Activated CD8-positive, alpha-beta memory T cell treated with anti-CD3 and anti-CD28 coated beads, Interleukin-2, amount 10 ng/mL, durations not matched to agents 7 days and 5 days (primary cell): ENCODE data around the gene FOXD1. TPM values are rescaled to one million over a fixed set of nuclear protein-coding genes. Genes with fewer than 3 reads are reported as not detected.

Source experiments
- ATAC-seq: fragments of 150-1000 bp; cut with Tn5 transposase; one replicate; pipeline ENCODE4 v1.10.0; 2021; ENCODE audit warnings: moderate library complexity
- CTCF ChIA-PET: fragments of 350-600 bp; sonication (Branson Sonifier 250); formaldehyde crosslinking; loops from one replicate; lab custom pipeline; 2021; ENCODE audit warnings: antibody characterized with exemption; lab: Charles Lee
- DNase-seq: peaks from one replicate; pipeline ENCODE4 v3.0.0-alpha.2; 2020
- H3K27ac Mint-ChIP-seq: one replicate; pipeline ENCODE4 v1.8.0; 2021; ENCODE audit warnings: mild to moderate bottlenecking, mixed read lengths
- H3K27me3 Mint-ChIP-seq: one replicate; pipeline ENCODE4 v1.8.0; 2021; ENCODE audit warnings: mixed read lengths
- H3K36me3 Mint-ChIP-seq: one replicate; pipeline ENCODE4 v1.8.0; 2021; ENCODE audit warnings: mild to moderate bottlenecking, mixed read lengths
- H3K4me1 Mint-ChIP-seq: one replicate; pipeline ENCODE4 v1.8.0; 2021; ENCODE audit warnings: mixed read lengths
- H3K4me3 Mint-ChIP-seq: one replicate; pipeline ENCODE4 v1.8.0; 2021; ENCODE audit warnings: mild to moderate bottlenecking, moderate library complexity, mixed read lengths
- H3K9me3 Mint-ChIP-seq: one replicate; pipeline ENCODE4 v1.8.0; 2022; ENCODE audit warnings: low read depth, mixed read lengths
- total RNA-seq, 2 experiments: library from RNA; stranded (reverse); gene quantifications; one replicate each; pipeline ENCODE4 v1.2.3, GENCODE V29; 2021

FOXD1 gene
- total RNA-seq, 2 experiments from 2014 or later: 0.23 to 0.59 TPM

DNA sequence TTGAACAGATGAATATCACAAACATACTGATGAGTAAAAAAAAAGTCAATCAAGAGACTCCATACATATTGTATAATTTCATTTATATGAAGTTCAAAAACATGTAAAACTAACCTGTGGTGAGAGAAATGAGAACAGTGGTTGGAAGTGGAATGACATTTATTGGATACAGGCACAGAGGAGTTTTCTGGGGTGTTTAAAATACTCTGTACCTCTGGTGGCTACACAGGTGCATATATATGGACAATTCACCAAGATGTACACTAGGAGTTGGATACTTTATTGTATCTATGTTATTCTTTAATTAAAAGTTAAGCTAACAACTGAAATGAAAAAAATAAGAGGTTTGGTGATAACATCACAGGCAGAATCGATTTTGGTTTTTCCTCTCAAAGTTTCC is 14.1 kb downstream of the FOXD1 start:
- no peak overlapping the region for H3K27ac Mint-ChIP-seq
- no peak for DNase-seq
- H3K9me3 Mint-ChIP-seq: no peaks in the 10 kb centered on the region
- H3K4me3 Mint-ChIP-seq: no peak overlapping the region
- no peak for ATAC-seq
- H3K36me3 Mint-ChIP-seq: peaks cover 1% of the 10 kb centered on the region
- CTCF ChIA-PET: interaction anchor here (0.7 to 1.9 kb wide), 2 partner anchors 14 to 17 kb away, joined by 4 to 10 read pairs; partner anchors contain the start of gene FOXD1
- peaks cover 72% of the 10 kb centered on the region for H3K27me3 Mint-ChIP-seq
- peaks cover 4% of the 10 kb centered on the region for H3K4me1 Mint-ChIP-seq

GRCh38 chr5:73433982-73434342 is 14.6 kb downstream of the FOXD1 start:
- Mint-ChIP-seq H3K27ac (no peak overlapping the region), H3K4me1 (peaks cover 4% of the 10 kb centered on the region)
- CTCF ChIA-PET: interaction anchor here (0.7 to 1.9 kb wide), 2 partner anchors 15 to 17 kb away, joined by 4 to 10 read pairs; partner anchors contain the start of gene FOXD1

GRCh38 chr5:73433272-73433981 is 15.2 kb downstream of the FOXD1 start:
- Mint-ChIP-seq H3K4me3 (no peak overlapping the region), H3K4me1 (peaks cover 4% of the 10 kb centered on the region), H3K27ac (no peak overlapping the region), H3K36me3 (peaks cover 1% of the 10 kb centered on the region), H3K27me3 (peaks cover 71% of the 10 kb centered on the region), H3K9me3 (no peaks in the 10 kb centered on the region)
- no peak for ATAC-seq
- CTCF ChIA-PET: interaction anchor here (1.9 kb wide), 1 partner anchor 18 kb away, joined by 10 read pairs; no protein-coding TSS in a partner anchor
- no peak for DNase-seq

More at GRCh38 chr5:73433982-73434342, 14.6 kb downstream of the FOXD1 start:
- Mint-ChIP-seq H3K27me3 (peaks cover 73% of the 10 kb centered on the region), H3K4me3 (no peak overlapping the region), H3K9me3 (no peaks in the 10 kb centered on the region), H3K36me3 (peaks cover 1% of the 10 kb centered on the region)
- ATAC-seq: no peak
- DNase-seq: no peak

DNA sequence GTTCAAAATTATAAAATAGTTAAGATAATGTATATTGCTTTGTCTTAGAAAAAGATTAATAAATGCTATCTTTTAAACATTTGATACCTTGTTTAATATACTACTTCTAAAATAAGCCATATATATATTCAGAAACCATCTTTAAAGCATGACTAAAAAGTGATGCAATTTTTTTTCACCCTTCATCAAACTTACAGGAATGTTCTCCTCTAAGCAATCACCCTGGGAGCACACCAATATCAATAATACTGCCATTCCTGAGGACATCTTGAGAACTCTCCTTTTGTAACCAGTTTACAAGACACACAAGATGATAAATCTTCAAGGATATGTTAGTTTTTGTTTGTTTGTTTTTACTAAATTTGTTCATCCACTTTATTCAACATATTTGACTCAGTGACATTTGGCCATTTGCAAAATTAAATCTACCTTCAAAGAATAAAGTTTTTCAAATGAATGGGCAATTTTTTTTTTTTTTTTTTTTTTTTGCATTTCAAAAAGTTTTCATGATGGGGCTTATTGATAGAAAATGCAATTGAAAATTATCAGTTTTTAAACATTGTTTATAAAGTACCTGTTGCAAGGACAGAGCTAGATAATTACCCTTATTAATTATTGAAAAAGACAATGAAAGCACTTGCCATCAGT is 17.2 kb downstream of the FOXD1 start:
- CTCF ChIA-PET: no interaction called here
- no peak for ATAC-seq
- H3K27ac Mint-ChIP-seq: no peak overlapping the region

DNA sequence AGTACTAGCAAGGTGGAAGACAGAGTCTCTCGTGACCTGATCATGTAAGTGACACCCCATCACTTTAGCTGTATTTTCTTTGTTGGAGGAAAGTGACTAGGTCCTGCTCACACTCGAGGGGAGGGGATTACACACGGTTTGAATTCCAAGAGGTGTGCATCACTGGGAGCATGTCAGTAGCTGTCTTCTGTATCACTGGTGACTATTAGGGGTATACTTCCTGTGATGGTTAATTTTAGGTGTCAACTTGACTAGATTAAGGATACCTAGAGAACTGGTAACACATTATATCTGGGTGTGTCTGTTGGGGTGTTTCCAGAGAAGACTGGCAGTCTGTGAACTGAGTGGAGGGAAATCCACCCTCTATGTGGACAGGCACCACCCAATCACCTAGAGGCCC is 22.5 kb downstream of the FOXD1 start:
- H3K27ac Mint-ChIP-seq: no peak overlapping the region
- H3K9me3 Mint-ChIP-seq: no peaks in the 10 kb centered on the region
- DNase-seq (no peak), ATAC-seq (no peak)
- H3K36me3 Mint-ChIP-seq: peaks cover 2% of the 10 kb centered on the region
- H3K27me3 Mint-ChIP-seq: peaks cover 58% of the 10 kb centered on the region
- H3K4me1 Mint-ChIP-seq: no peaks in the 10 kb centered on the region
- H3K4me3 Mint-ChIP-seq: no peak overlapping the region
- CTCF ChIA-PET: interaction anchor here (1.2 kb wide), 1 partner anchor 25 kb away, joined by 4 read pairs; no protein-coding TSS in a partner anchor

More for the DNA sequence above, 17.2 kb downstream of the FOXD1 start:
- Mint-ChIP-seq H3K4me3 (no peak overlapping the region), H3K36me3 (no peaks in the 10 kb centered on the region), H3K9me3 (no peaks in the 10 kb centered on the region), H3K4me1 (no peaks in the 10 kb centered on the region), H3K27me3 (peaks cover 65% of the 10 kb centered on the region)
- DNase-seq: no peak

GRCh38 chr5:73424556-73424977 is 24.0 kb downstream of the FOXD1 start:
- ATAC-seq (no peak), DNase-seq (no peak)
- Mint-ChIP-seq H3K4me1 (peaks cover 4% of the 10 kb centered on the region), H3K27me3 (peaks cover 64% of the 10 kb centered on the region), H3K36me3 (peaks cover 4% of the 10 kb centered on the region), H3K9me3 (no peaks in the 10 kb centered on the region), H3K27ac (no peak overlapping the region), H3K4me3 (no peak overlapping the region)
- CTCF ChIA-PET: interaction anchor here (1.2 kb wide), 1 partner anchor 27 kb away, joined by 4 read pairs; no protein-coding TSS in a partner anchor

GRCh38 chr5:73422164-73422563 is 26.4 kb downstream of the FOXD1 start:
- ATAC-seq (no peak), DNase-seq (no peak)
- Mint-ChIP-seq H3K4me1 (peaks cover 4% of the 10 kb centered on the region), H3K36me3 (peaks cover 4% of the 10 kb centered on the region), H3K4me3 (no peak overlapping the region), H3K27me3 (peaks cover 73% of the 10 kb centered on the region), H3K9me3 (no peaks in the 10 kb centered on the region), H3K27ac (no peak overlapping the region)
- CTCF ChIA-PET: interaction anchor here (1.0 kb wide), 1 partner anchor 29 kb away, joined by 4 read pairs; no protein-coding TSS in a partner anchor

- Mint-ChIP-seq H3K4me1 (peaks cover 4% of the 10 kb centered on the region), H3K27me3 (peaks cover 81% of the 10 kb centered on the region), H3K4me3 (no peak overlapping the region), H3K9me3 (no peaks in the 10 kb centered on the region), H3K36me3 (peaks cover 4% of the 10 kb centered on the region), H3K27ac (no peak overlapping the region)
- ATAC-seq (no peak), DNase-seq (no peak)
- CTCF ChIA-PET: interaction anchor here (2.6 kb wide), 1 partner anchor 31 kb away, joined by 9 read pairs; no protein-coding TSS in a partner anchor
Observed at GRCh38 chr5:73420666-73421065, 27.9 kb downstream of the FOXD1 start.

DNA sequence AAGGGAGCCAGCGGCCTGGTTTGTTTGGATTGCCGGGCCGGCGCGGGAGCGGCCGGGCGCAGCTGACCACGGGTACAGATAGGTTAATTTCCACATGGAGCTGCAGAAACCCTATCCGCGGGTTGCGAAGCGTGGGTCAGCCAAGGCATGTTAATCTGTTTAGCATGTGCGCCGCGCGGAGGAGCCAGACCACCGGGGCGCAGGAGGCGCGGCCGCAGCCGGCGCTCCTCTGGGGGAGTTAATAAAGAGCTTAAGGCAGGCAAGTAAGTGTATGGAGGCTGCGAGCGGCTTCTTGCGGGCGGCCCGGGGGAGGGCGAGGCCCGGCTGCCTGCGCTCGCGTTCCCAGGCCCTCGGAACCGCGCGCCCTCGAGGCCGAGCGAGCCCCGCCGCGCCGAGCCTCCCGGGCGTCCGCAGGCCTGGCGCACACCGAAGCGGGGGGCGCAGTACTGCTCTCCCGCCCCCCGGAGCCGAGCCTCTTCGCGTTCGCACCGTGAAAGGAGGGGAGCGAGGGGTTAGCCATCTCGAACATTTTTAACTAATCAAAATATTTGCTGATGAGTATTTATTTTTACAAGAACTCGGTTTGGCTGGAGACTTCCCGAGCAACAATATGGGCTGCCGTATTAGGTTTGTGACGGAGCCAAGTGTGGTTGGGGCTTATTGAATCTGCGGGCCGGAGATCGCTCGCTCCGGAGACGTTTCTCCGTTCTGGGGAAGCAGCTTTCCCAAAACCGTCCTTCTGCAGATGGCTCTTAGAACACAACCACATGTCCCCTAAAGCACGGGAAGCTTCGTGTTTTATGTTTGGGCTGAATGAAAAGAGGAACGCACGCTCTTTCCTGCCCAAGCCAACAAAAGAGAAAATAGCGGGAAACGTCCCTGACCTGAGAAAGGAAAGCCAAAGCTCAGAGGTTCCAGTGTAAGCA is 28.8 kb downstream of the FOXD1 start:
- peaks cover 4% of the 10 kb centered on the region for H3K4me1 Mint-ChIP-seq
- no peak for ATAC-seq

GRCh38 chr5:73419117-73419464 is 29.5 kb downstream of the FOXD1 start:
- CTCF ChIA-PET: interaction anchor here (2.6 kb wide), 1 partner anchor 32 kb away, joined by 9 read pairs; no protein-coding TSS in a partner anchor

More for the DNA sequence above, 28.8 kb downstream of the FOXD1 start:
- peaks cover 87% of the 10 kb centered on the region for H3K27me3 Mint-ChIP-seq
- CTCF ChIA-PET: interaction anchor here (2.6 kb wide), 1 partner anchor 31 kb away, joined by 9 read pairs; no protein-coding TSS in a partner anchor
- no peak for DNase-seq
- no peaks in the 10 kb centered on the region for H3K9me3 Mint-ChIP-seq
- no peak overlapping the region for H3K4me3 Mint-ChIP-seq
- no peak overlapping the region for H3K27ac Mint-ChIP-seq
- H3K36me3 Mint-ChIP-seq: peaks cover 4% of the 10 kb centered on the region

GRCh38 chr5:73418244-73418691 is 30.3 kb downstream of the FOXD1 start:
- Mint-ChIP-seq H3K4me1 (peaks cover 4% of the 10 kb centered on the region), H3K4me3 (no peak overlapping the region), H3K9me3 (no peaks in the 10 kb centered on the region), H3K36me3 (peaks cover 4% of the 10 kb centered on the region), H3K27me3 (peaks cover 90% of the 10 kb centered on the region), H3K27ac (no peak overlapping the region)
- DNase-seq (no peak), ATAC-seq (no peak)
- CTCF ChIA-PET: interaction anchor here (2.6 kb wide), 1 partner anchor 33 kb away, joined by 9 read pairs; no protein-coding TSS in a partner anchor

More at GRCh38 chr5:73419117-73419464, 29.5 kb downstream of the FOXD1 start:
- no peak for ATAC-seq
- Mint-ChIP-seq H3K4me1 (peaks cover 4% of the 10 kb centered on the region), H3K27me3 (peaks cover 87% of the 10 kb centered on the region), H3K27ac (no peak overlapping the region), H3K9me3 (no peaks in the 10 kb centered on the region), H3K36me3 (peaks cover 4% of the 10 kb centered on the region), H3K4me3 (no peak overlapping the region)
- DNase-seq: no peak

GRCh38 chr5:73417303-73418034 is 31.1 kb downstream of the FOXD1 start:
- Mint-ChIP-seq H3K36me3 (peaks cover 4% of the 10 kb centered on the region), H3K27ac (no peak overlapping the region), H3K9me3 (no peaks in the 10 kb centered on the region), H3K4me1 (peaks cover 4% of the 10 kb centered on the region), H3K27me3 (peaks cover 88% of the 10 kb centered on the region), H3K4me3 (no peak overlapping the region)
- ATAC-seq: no peak
- no peak for DNase-seq
- CTCF ChIA-PET: interaction anchor here (1.2 kb wide), 1 partner anchor 34 kb away, joined by 3 read pairs; no protein-coding TSS in a partner anchor
